Stimulated activated CD4-positive, alpha-beta T cell treated with anti-CD3 and anti-CD28 coated beads, Interleukin-12 subunit alpha, Interleukin-12 subunit beta, amount 100 ng/mL, for 48 hours (primary cell): ENCODE measurements around the gene HOXA11.

Experiments used
- DNase-seq, 3 donors: peaks; one replicate each; pipeline ENCODE4 v3.0.0-alpha.2; 2020; ENCODE audit warnings: low read depth in 2 of 3, low spot score in 1 of 3

HOXA11 gene

GRCh38 chr7:27207348-27207985, 22.4 kb upstream of the HOXA11 start:
- DNase-seq: no peak

- no peak for DNase-seq
Measured at GRCh38 chr7:27205325-27206280, 20.6 kb upstream of the HOXA11 start.

GRCh38 chr7:27204851-27205322, 19.9 kb upstream of the HOXA11 start:
- no peak for DNase-seq

GRCh38 chr7:27203964-27204594, 19.0 kb upstream of the HOXA11 start:
- DNase-seq: no peak

GRCh38 chr7:27203365-27203953, 18.4 kb upstream of the HOXA11 start:
- no peak for DNase-seq

- DNase-seq: no peak
Measured at GRCh38 chr7:27202862-27203134, 17.8 kb upstream of the HOXA11 start.

- DNase-seq: no peak
Measured at GRCh38 chr7:27202018-27202861, 17.2 kb upstream of the HOXA11 start.

GRCh38 chr7:27201580-27202017, 16.6 kb upstream of the HOXA11 start:
- DNase-seq: no peak

- no peak for DNase-seq
Measured at GRCh38 chr7:27200761-27201579, 15.9 kb upstream of the HOXA11 start.

- no peak for DNase-seq
Measured at GRCh38 chr7:27199849-27200760, 15.1 kb upstream of the HOXA11 start, which contains the start of gene HOXA13. HOXA13 (minus strand) TSS chr7:27200091; CDS start chr7:27200077, 14 bp downstream.

GRCh38 chr7:27198871-27199801, 14.1 kb upstream of the HOXA11 start:
- DNase-seq: no peak

- DNase-seq: no peak
Measured at GRCh38 chr7:27198138-27198841, 13.3 kb upstream of the HOXA11 start.

GRCh38 chr7:27197137-27198042, 12.4 kb upstream of the HOXA11 start:
- no peak for DNase-seq

GRCh38 chr7:27196287-27196767, 11.3 kb upstream of the HOXA11 start:
- peak; percentile 69 to 87 (median 79) for DNase-seq

GRCh38 chr7:27194686-27195379, 9.8 kb upstream of the HOXA11 start:
- DNase-seq: no peak
